ENCODE data around the gene THSD7B.
"Not testable (repeated sequence)": the region's sequence is repeated elsewhere in the genome, so short reads cannot be mapped to it uniquely, and the experiment has no call there.

Gene THSD7B

GRCh38 chr2:137302957-137303356 is 537.6 kb downstream of the THSD7B start:
- Histone ChIP-seq H3K27ac (replicated peaks; ENCODE audit: low read length) (no peak overlapping the region), H2BK12ac (ENCODE audit: low read length) (no peak overlapping the region), H3K18ac (ENCODE audit: low read length) (no peak overlapping the region), H2AK5ac (ENCODE audit: low read depth, low read length) (no peak overlapping the region), H3K36me3 (replicated peaks in 1 of 2; ENCODE audit: control insufficient read depth in 2 of 2, insufficient read depth in 2 of 2, low read length in 2 of 2) (no peaks in the 10 kb centered on the region), H3K4me3 (ENCODE audit: low read length in 2 of 2) (no peak overlapping the region), H4K91ac (ENCODE audit: low read depth, low read length, poor library complexity) (no peak overlapping the region), H2BK120ac (ENCODE audit: low read depth, low read length) (no peak overlapping the region), H4K8ac (ENCODE audit: low read depth, low read length) (no peak overlapping the region), H3K4me2 (ENCODE audit: insufficient read depth, low read length, poor library complexity, severe bottlenecking) (no peak overlapping the region), H3K27me3 (ENCODE audit: control insufficient read depth in 3 of 3, insufficient read depth in 3 of 3, low read depth in 1 of 3, low read length in 3 of 3) (no peaks in the 10 kb centered on the region), H2BK5ac (ENCODE audit: low read length) (no peak overlapping the region), H3K9ac (ENCODE audit: low read depth, low read length, poor library complexity) (no peak overlapping the region), H3K14ac (ENCODE audit: low read length) (no peak overlapping the region), H3K79me1 (ENCODE audit: low read depth, low read length) (no peaks in the 10 kb centered on the region), H3K4ac (ENCODE audit: low read length) (no peak overlapping the region), H3K23ac (ENCODE audit: low read depth, low read length, poor library complexity) (no peak overlapping the region), H3K4me1 (ENCODE audit: control insufficient read depth in 2 of 2, insufficient read depth in 1 of 2, low read depth in 1 of 2, low read length in 2 of 2) (no peaks in the 10 kb centered on the region), H2BK15ac (ENCODE audit: low read length) (no peak overlapping the region), H3K9me3 (replicated peaks in 1 of 2; ENCODE audit: control insufficient read depth in 2 of 2, insufficient read depth in 1 of 2, low read depth in 1 of 2, low read length in 2 of 2) (no peaks in the 10 kb centered on the region), H2AFZ (ENCODE audit: low read length) (no peak overlapping the region)
- DNase-seq (ENCODE audit: low spot score): no peak
- no CpG with 5 or more reads among the region's 3 CpGs for WGBS, 2 donors (ENCODE audit: extremely low coverage in 2 of 2, insufficient read length in 2 of 2, insufficient replicate concordance in 1 of 2)

GRCh38 chr2:137316075-137316474 is 550.7 kb downstream of the THSD7B start:
- Histone ChIP-seq H3K14ac (ENCODE audit: low read length) (no peak overlapping the region), H3K23ac (ENCODE audit: low read depth, low read length, poor library complexity) (no peak overlapping the region), H3K9me3 (replicated peaks in 1 of 2; ENCODE audit: control insufficient read depth in 2 of 2, insufficient read depth in 1 of 2, low read depth in 1 of 2, low read length in 2 of 2) (no peaks in the 10 kb centered on the region), H3K36me3 (replicated peaks in 1 of 2; ENCODE audit: control insufficient read depth in 2 of 2, insufficient read depth in 2 of 2, low read length in 2 of 2) (no peaks in the 10 kb centered on the region), H3K27me3 (ENCODE audit: control insufficient read depth in 3 of 3, insufficient read depth in 3 of 3, low read depth in 1 of 3, low read length in 3 of 3) (no peaks in the 10 kb centered on the region), H4K91ac (ENCODE audit: low read depth, low read length, poor library complexity) (no peak overlapping the region), H3K4ac (ENCODE audit: low read length) (no peak overlapping the region), H3K18ac (ENCODE audit: low read length) (no peak overlapping the region), H2AFZ (ENCODE audit: low read length) (no peak overlapping the region), H2BK5ac (ENCODE audit: low read length) (no peak overlapping the region), H3K4me2 (ENCODE audit: insufficient read depth, low read length, poor library complexity, severe bottlenecking) (no peak overlapping the region), H2AK5ac (ENCODE audit: low read depth, low read length) (no peak overlapping the region), H2BK120ac (ENCODE audit: low read depth, low read length) (no peak overlapping the region), H3K4me1 (ENCODE audit: control insufficient read depth in 2 of 2, insufficient read depth in 1 of 2, low read depth in 1 of 2, low read length in 2 of 2) (no peaks in the 10 kb centered on the region), H3K79me1 (ENCODE audit: low read depth, low read length) (no peaks in the 10 kb centered on the region), H3K27ac (replicated peaks; ENCODE audit: low read length) (no peak overlapping the region), H3K9ac (ENCODE audit: low read depth, low read length, poor library complexity) (no peak overlapping the region), H2BK15ac (ENCODE audit: low read length) (no peak overlapping the region), H3K4me3 (ENCODE audit: low read length in 2 of 2) (no peak overlapping the region), H2BK12ac (ENCODE audit: low read length) (no peak overlapping the region), H4K8ac (ENCODE audit: low read depth, low read length) (no peak overlapping the region)
- DNase-seq (ENCODE audit: low spot score): no peak
- WGBS, 2 donors (ENCODE audit: extremely low coverage in 2 of 2, insufficient read length in 2 of 2, insufficient replicate concordance in 1 of 2): no CpG with 5 or more reads among the region's 4 CpGs

- Histone ChIP-seq H2BK5ac (ENCODE audit: low read length) (no peak overlapping the region), H3K27ac (replicated peaks; ENCODE audit: low read length) (no peak overlapping the region), H3K4me3 (ENCODE audit: low read length in 2 of 2) (no peak overlapping the region), H3K4me1 (ENCODE audit: control insufficient read depth in 2 of 2, insufficient read depth in 1 of 2, low read depth in 1 of 2, low read length in 2 of 2) (no peaks in the 10 kb centered on the region), H3K36me3 (replicated peaks in 1 of 2; ENCODE audit: control insufficient read depth in 2 of 2, insufficient read depth in 2 of 2, low read length in 2 of 2) (no peaks in the 10 kb centered on the region), H3K4me2 (ENCODE audit: insufficient read depth, low read length, poor library complexity, severe bottlenecking) (no peak overlapping the region), H4K8ac (ENCODE audit: low read depth, low read length) (no peak overlapping the region), H3K4ac (ENCODE audit: low read length) (no peak overlapping the region), H2BK120ac (ENCODE audit: low read depth, low read length) (no peak overlapping the region), H3K9ac (ENCODE audit: low read depth, low read length, poor library complexity) (no peak overlapping the region), H3K14ac (ENCODE audit: low read length) (no peak overlapping the region), H2AK5ac (ENCODE audit: low read depth, low read length) (no peak overlapping the region), H3K79me1 (ENCODE audit: low read depth, low read length) (no peaks in the 10 kb centered on the region), H3K27me3 (ENCODE audit: control insufficient read depth in 3 of 3, insufficient read depth in 3 of 3, low read depth in 1 of 3, low read length in 3 of 3) (no peaks in the 10 kb centered on the region), H4K91ac (ENCODE audit: low read depth, low read length, poor library complexity) (no peak overlapping the region), H2BK15ac (ENCODE audit: low read length) (no peak overlapping the region), H2BK12ac (ENCODE audit: low read length) (no peak overlapping the region), H3K23ac (ENCODE audit: low read depth, low read length, poor library complexity) (no peak overlapping the region), H3K18ac (ENCODE audit: low read length) (no peak overlapping the region), H2AFZ (ENCODE audit: low read length) (no peak overlapping the region), H3K9me3 (replicated peaks in 1 of 2; ENCODE audit: control insufficient read depth in 2 of 2, insufficient read depth in 1 of 2, low read depth in 1 of 2, low read length in 2 of 2) (no peaks in the 10 kb centered on the region)
- WGBS, 2 donors (ENCODE audit: extremely low coverage in 2 of 2, insufficient read length in 2 of 2, insufficient replicate concordance in 1 of 2): no CpG with 5 or more reads among the region's 1 CpG
- no peak for DNase-seq (ENCODE audit: low spot score)
Measured at GRCh38 chr2:137321566-137321965, 556.2 kb downstream of the THSD7B start.

- not testable (repeated sequence) for H2BK5ac ChIP-seq (ENCODE audit: low read length); H3K27me3 ChIP-seq (ENCODE audit: control insufficient read depth in 3 of 3, insufficient read depth in 3 of 3, low read depth in 1 of 3, low read length in 3 of 3); H3K23ac ChIP-seq (ENCODE audit: low read depth, low read length, poor library complexity); H4K91ac ChIP-seq (ENCODE audit: low read depth, low read length, poor library complexity); H3K79me1 ChIP-seq (ENCODE audit: low read depth, low read length); H4K8ac ChIP-seq (ENCODE audit: low read depth, low read length); H2BK120ac ChIP-seq (ENCODE audit: low read depth, low read length); H3K27ac ChIP-seq (replicated peaks; ENCODE audit: low read length); H3K4me2 ChIP-seq (ENCODE audit: insufficient read depth, low read length, poor library complexity, severe bottlenecking); H2AFZ ChIP-seq (ENCODE audit: low read length); H3K9me3 ChIP-seq (replicated peaks in 1 of 2; ENCODE audit: control insufficient read depth in 2 of 2, insufficient read depth in 1 of 2, low read depth in 1 of 2, low read length in 2 of 2); DNase-seq (ENCODE audit: low spot score); H3K4me1 ChIP-seq (ENCODE audit: control insufficient read depth in 2 of 2, insufficient read depth in 1 of 2, low read depth in 1 of 2, low read length in 2 of 2); H3K4me3 ChIP-seq (ENCODE audit: low read length in 2 of 2); H3K9ac ChIP-seq (ENCODE audit: low read depth, low read length, poor library complexity); H2BK15ac ChIP-seq (ENCODE audit: low read length); H3K36me3 ChIP-seq (replicated peaks in 1 of 2; ENCODE audit: control insufficient read depth in 2 of 2, insufficient read depth in 2 of 2, low read length in 2 of 2); H2BK12ac ChIP-seq (ENCODE audit: low read length); H2AK5ac ChIP-seq (ENCODE audit: low read depth, low read length); H3K18ac ChIP-seq (ENCODE audit: low read length); H3K14ac ChIP-seq (ENCODE audit: low read length); H3K4ac ChIP-seq (ENCODE audit: low read length)
- WGBS, 2 donors (ENCODE audit: extremely low coverage in 2 of 2, insufficient read length in 2 of 2, insufficient replicate concordance in 1 of 2): no CpG with 5 or more reads among the region's 25 CpGs
Measured at GRCh38 chr2:137331562-137331961, 566.2 kb downstream of the THSD7B start.
